SK-N-MC (cell line): ENCODE results near the gene STARD13.

Source experiments
- EZH2 ChIP-seq: fragments of 200-600 bp; sonication (generic); IDR thresholded peaks from one replicate; pipeline ENCODE4 v1.6.1; 2017; ENCODE audit warnings: antibody characterized with exemption
- FOXP2 ChIP-seq: optimal IDR thresholded peaks from 2 replicates; pipeline ENCODE3; 2011; ENCODE audit warnings: mild to moderate bottlenecking, moderate library complexity; ENCODE audit not compliant: insufficient read depth; ENCODE audit errors: extremely low read length, control extremely low read depth
- POLR2AphosphoS5 ChIP-seq: IDR thresholded peaks from 2 replicates; pipeline ENCODE4 v1.6.1; 2012; ENCODE audit warnings: mild to moderate bottlenecking, low read depth, low read length, borderline replicate concordance

GRCh38 chr13:33129886-33130285 is 155.7 kb downstream of the STARD13 start:
- TF ChIP-seq EZH2 = no peak
- TF ChIP-seq FOXP2 = no peak
- no peak for TF ChIP-seq POLR2AphosphoS5
